SK-N-MC (cell line): Measurements from ENCODE around the gene RBM19.

Experiments
- EZH2 ChIP-seq: fragments of 200-600 bp; sonication (generic); IDR thresholded peaks from one replicate; pipeline ENCODE4 v1.6.1; 2017; ENCODE audit warnings: antibody characterized with exemption
- FOXP2 ChIP-seq: optimal IDR thresholded peaks from 2 replicates; pipeline ENCODE3; 2011; ENCODE audit warnings: mild to moderate bottlenecking, moderate library complexity; ENCODE audit not compliant: insufficient read depth; ENCODE audit errors: extremely low read length, control extremely low read depth
- POLR2AphosphoS5 ChIP-seq: IDR thresholded peaks from 2 replicates; pipeline ENCODE4 v1.6.1; 2012; ENCODE audit warnings: mild to moderate bottlenecking, low read depth, low read length, borderline replicate concordance

- TF ChIP-seq EZH2 = no peak
- TF ChIP-seq POLR2AphosphoS5 = no peak
- no peak for TF ChIP-seq FOXP2
Measured at GRCh38 chr12:113783811-113784210, 182.3 kb downstream of the RBM19 start.
